AG04450 (cell line): ENCODE measurements around the gene TRPM5. TPM values are rescaled to one million over a fixed set of nuclear protein-coding genes. Genes with fewer than 3 reads are reported as not detected.

Source experiments
- CTCF ChIA-PET: fragments of 300-600, 350-600 bp; formaldehyde crosslinking; extraction: SDS; loops from one replicate; lab custom pipeline; 2022; ENCODE audit warnings: antibody characterized with exemption, inconsistent platforms; lab: Charles Lee
- POLR2A ChIA-PET: fragments of 350-600 bp; formaldehyde crosslinking; extraction: SDS; loops from one replicate; lab custom pipeline; 2021; ENCODE audit warnings: antibody characterized with exemption, inconsistent platforms; lab: Yijun Ruan, JAX
- DNase-seq: peaks from one replicate; pipeline ENCODE4 v3.0.0-alpha.2; 2011; ENCODE audit warnings: low read depth, low spot score
- H3K27ac ChIP-seq: one replicate; pipeline ENCODE4 v1.5.1; 2012; ENCODE audit warnings: low read depth, low read length, control low read depth
- H3K27me3 ChIP-seq: one replicate; pipeline ENCODE4 v1.6.0; 2012; ENCODE audit warnings: low read length; ENCODE audit not compliant: control insufficient read depth, insufficient read depth
- H3K4me3 ChIP-seq: 2 replicates; pipeline ENCODE4 v1.5.1; 2011; ENCODE audit warnings: mild to moderate bottlenecking, low read depth, low read length, control low read depth
- H3K9me3 ChIP-seq: 2 replicates; pipeline ENCODE4 v1.5.1; 2012; ENCODE audit warnings: low read length; ENCODE audit not compliant: control insufficient read depth, insufficient read depth
- polyA plus RNA-seq: library from polyadenylated mRNA; depleted of rRNA; stranded (reverse); fragments of >200 nt; gene quantifications from 2 replicates; pipeline ENCODE4 v1.2.3, GENCODE V29; 2011
- TF ChIP-seq, protein P1 (sequence below): IDR thresholded peaks from 2 replicates; pipeline ENCODE4 v1.5.1; 2011; ENCODE audit warnings: low read depth, low read length, control low read depth, inconsistent platforms

TRPM5 gene
- polyA plus RNA-seq, 1 experiment, result not detected

GRCh38 chr11:2418693-2419360, 25.5 kb downstream of the TRPM5 start:
- H3K4me3 ChIP-seq, result no peak overlapping the region
- no peak overlapping the region for H3K27ac ChIP-seq
- POLR2A ChIA-PET, result interaction anchor here (0.5 to 1.7 kb wide), 3 partner anchors 113 to 511 kb away, joined by 3 to 7 read pairs (median 5); no protein-coding TSS in a partner anchor
- DNase-seq, result no peak
- H3K27me3 ChIP-seq, result peaks cover 6% of the 10 kb centered on the region
- TF ChIP-seq, protein P1, sequence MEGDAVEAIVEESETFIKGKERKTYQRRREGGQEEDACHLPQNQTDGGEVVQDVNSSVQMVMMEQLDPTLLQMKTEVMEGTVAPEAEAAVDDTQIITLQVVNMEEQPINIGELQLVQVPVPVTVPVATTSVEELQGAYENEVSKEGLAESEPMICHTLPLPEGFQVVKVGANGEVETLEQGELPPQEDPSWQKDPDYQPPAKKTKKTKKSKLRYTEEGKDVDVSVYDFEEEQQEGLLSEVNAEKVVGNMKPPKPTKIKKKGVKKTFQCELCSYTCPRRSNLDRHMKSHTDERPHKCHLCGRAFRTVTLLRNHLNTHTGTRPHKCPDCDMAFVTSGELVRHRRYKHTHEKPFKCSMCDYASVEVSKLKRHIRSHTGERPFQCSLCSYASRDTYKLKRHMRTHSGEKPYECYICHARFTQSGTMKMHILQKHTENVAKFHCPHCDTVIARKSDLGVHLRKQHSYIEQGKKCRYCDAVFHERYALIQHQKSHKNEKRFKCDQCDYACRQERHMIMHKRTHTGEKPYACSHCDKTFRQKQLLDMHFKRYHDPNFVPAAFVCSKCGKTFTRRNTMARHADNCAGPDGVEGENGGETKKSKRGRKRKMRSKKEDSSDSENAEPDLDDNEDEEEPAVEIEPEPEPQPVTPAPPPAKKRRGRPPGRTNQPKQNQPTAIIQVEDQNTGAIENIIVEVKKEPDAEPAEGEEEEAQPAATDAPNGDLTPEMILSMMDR, result no peak
- H3K9me3 ChIP-seq, result no peaks in the 10 kb centered on the region; the same call in 1 of the 2 replicates
- CTCF ChIA-PET, result interaction anchor here (0.8 to 3.8 kb wide), 19 partner anchors 10 to 252 kb away, joined by 3 to 116 read pairs (median 7); partner anchors contain the start of gene TSSC4

DNA sequence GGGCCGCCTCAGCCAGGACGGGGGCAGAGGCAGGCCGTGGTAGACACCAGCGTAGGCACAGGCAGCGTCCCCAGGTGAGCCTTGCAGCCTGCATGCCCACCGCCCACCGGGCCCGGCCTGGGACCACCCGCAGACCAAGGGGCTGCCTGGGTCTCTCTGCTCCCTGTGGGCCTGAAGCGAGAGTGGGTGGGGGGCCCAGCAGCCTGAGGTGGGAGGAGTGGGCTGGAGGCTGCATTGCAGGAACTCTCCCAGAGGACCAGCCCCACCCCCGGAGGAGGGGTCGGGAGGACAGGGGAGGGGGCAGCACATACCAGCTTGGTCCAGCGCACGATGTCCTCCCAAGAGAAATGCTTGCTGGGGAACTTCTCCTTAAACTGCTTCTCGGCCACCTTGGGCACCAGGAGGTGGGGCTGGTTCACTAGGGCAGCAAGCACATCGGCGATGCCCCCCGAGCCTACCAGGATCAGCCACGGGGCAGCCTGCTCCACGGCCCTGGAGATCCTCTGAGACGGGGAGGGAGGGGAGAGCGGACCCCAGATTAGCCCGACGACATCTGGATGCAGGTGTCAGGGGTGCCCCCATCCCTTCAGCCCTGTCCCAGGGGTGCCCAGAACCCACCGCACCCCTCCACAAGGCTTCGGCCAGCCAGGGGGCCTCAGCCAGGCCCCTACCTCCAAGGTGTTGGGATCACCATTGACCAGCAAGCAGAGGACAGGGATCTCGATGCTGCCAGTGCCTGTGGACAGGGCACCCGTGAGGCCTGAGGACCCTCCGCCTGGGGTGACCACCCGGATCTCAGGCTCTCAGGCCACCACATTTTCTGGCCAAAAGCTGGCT, 26.2 kb downstream of the TRPM5 start:
- no peak overlapping the region for H3K27ac ChIP-seq

DNA sequence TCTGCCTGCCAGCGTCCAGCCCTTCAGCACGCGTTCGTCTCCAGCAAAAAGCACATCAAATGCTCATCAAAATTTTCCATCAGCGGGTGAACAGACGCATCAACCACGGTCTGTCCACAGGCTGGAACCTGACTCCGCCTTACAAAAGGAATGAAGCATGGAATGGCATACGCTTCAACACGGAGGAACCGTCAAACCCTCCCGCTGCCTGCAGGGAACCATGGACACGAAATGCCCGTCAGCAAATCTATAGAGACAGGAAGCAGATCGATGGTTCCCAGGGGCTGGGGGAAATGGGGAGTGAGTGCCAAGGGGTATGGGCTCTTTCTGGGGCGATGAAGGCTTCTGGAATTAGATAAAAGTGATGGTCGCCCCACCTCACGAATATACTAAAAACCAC, 27.5 kb downstream of the TRPM5 start:
- Histone ChIP-seq H3K27ac (no peak overlapping the region), H3K27me3 (peaks cover 6% of the 10 kb centered on the region), H3K4me3 (no peak overlapping the region), H3K9me3 (no peaks in the 10 kb centered on the region; the same call in 1 of the 2 replicates)
- ChIA-PET POLR2A (no interaction called here), CTCF (interaction anchor here (0.8 to 1.1 kb wide), 3 partner anchors 115 to 230 kb away, joined by 3 to 7 read pairs (median 3); no protein-coding TSS in a partner anchor)
- TF ChIP-seq, protein P1, result no peak
- no peak for DNase-seq

More for the DNA sequence above, 26.2 kb downstream of the TRPM5 start:
- CTCF ChIA-PET, result interaction anchor here (1.1 to 3.8 kb wide), 7 partner anchors 13 to 224 kb away, joined by 3 to 116 read pairs (median 10); no protein-coding TSS in a partner anchor
- TF ChIP-seq, protein P1, result no peak
- Histone ChIP-seq H3K9me3 (no peaks in the 10 kb centered on the region; the same call in 1 of the 2 replicates), H3K27me3 (peaks cover 6% of the 10 kb centered on the region), H3K4me3 (no peak overlapping the region)
- no peak for DNase-seq
- POLR2A ChIA-PET, result no interaction called here

DNA sequence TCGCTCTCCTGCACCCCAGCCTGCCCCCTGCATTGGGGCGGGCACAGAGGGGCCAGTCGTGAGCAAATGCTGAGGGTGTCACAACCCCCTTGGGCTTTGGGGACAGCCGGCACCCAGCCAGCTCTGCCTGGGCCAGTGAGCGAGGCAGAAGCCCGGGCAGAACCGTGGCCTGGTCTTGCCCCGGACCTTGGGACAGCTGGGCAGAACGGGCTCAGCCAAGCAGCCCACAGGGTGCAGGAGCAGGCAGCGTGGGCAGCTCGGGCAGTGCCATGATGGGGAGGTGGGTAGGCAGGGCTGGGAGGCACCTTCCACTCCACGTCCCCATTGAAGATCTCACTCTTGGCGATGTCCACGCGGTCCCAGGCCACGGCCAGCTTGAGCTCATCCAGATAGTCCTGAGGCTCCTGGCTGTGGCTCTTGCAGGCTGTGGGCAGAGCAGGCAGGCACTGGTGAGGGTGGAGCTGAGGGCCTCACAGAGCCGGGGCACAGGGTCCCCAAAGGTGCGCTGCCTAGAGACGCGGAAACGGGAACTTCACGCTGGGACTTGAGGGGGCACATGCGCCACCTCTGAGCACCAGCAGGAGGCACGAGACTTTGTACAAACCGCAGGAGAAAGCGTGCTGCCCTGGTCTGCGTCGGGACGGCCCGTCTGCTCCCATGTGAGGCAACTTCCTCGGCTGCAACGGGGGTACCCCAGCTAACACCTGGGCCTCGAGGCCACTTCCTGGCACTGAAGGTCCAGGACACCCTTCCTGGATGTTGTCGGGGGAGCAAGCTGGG, 28.5 kb downstream of the TRPM5 start:
- H3K9me3 ChIP-seq, result no peaks in the 10 kb centered on the region; the same call in 1 of the 2 replicates
- POLR2A ChIA-PET, result no interaction called here
- CTCF ChIA-PET, result no interaction called here

More for the DNA sequence above, 28.5 kb downstream of the TRPM5 start:
- no peak overlapping the region for H3K27ac ChIP-seq
- DNase-seq, result no peak
- H3K27me3 ChIP-seq, result peaks cover 3% of the 10 kb centered on the region
- no peak overlapping the region for H3K4me3 ChIP-seq
- TF ChIP-seq, protein P1, result no peak
